SU-DHL-6 (cell line): ENCODE measurements around the gene NLRP1.

Source experiments
- CTCF ChIP-seq: fragments of 200-600 bp; sonication (generic); IDR thresholded peaks from one replicate; pipeline ENCODE4 v1.5.1; 2017; ENCODE audit warnings: antibody characterized with exemption, mild to moderate bottlenecking, low read length, moderate library complexity; ENCODE audit not compliant: insufficient read depth, poor library complexity, severe bottlenecking
- EZH2phosphoT487 ChIP-seq: fragments of 200-600 bp; sonication (generic), shearing (Covaris generic); conservative IDR thresholded peaks from 2 replicates; pipeline ENCODE4 v1.6.1; 2018; ENCODE audit warnings: mild to moderate bottlenecking, antibody characterized with exemption, low read length, moderate library complexity, mixed read lengths

GRCh38 chr17:5472511-5472910 lies 111.8 kb downstream of the NLRP1 start:
- no peak for TF ChIP-seq CTCF
- no peak for TF ChIP-seq EZH2phosphoT487
